ENCODE data around the gene THADA. TPM values are rescaled to one million over a fixed set of nuclear protein-coding genes. Genes with fewer than 3 reads are reported as not detected.
A peak's percentile ranks its signal among the peaks of the same experiment; 100 is the strongest.

The THADA gene
- total and polyA plus RNA-seq, 10 donors = 14.2 to 51.3 (median 40.0) TPM

DNA sequence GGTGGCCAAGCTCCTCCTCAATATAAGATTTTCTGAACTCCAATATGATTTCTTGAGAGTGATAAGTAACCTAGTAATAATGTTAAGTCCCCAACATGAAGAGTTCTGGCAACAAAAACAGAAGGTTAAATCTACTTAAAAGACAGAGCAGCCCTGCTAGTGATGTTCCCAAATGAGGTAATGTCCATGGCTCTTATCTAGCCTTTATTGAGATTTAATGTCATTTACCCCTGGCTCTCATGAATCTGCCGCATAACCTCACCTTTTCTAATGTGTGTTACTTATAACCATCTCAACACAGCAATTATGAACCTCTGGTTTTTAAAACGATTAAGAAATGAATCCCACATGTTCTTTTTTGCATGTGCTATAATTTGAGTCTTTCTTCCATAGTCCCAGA, 201.9 kb downstream of the THADA start:
- Histone ChIP-seq H3K4me1 (peaks cover 0 to 13% (median 3%) of the 10 kb centered on the region in 6 donors), H3K36me3 (peaks cover 0 to 59% (median 10%) of the 10 kb centered on the region in 6 donors), H3K4me3 (no peak overlapping the region), H3K9me3 (no peaks in the 10 kb centered on the region), H3K27ac (no peak overlapping the region), H3K27me3 (replicated peaks in 1 of 7) (no peaks in the 10 kb centered on the region)
- DNase-seq = no peak
- WGBS, 5 donors = 92 to 98% (median 94%) methylated on average over 2 of the region's 2 CpGs
- TF ChIP-seq POLR2A (IDR thresholded peaks at IDR 0.05) = no peak
- TF ChIP-seq POLR2AphosphoS5 (IDR thresholded peaks at IDR 0.05) = no peak
- intact Hi-C loops (cut with DNase I; ENCODE audit: low total_unique reads) = no loop called here

- H3K27me3 ChIP-seq (replicated peaks in 1 of 7) = no peaks in the 10 kb centered on the region
- WGBS, 5 donors = 77 to 91% (median 83%) methylated on average over 4 of the region's 4 CpGs
- DNase-seq = no peak
- H3K36me3 ChIP-seq = peaks cover 0 to 46% (median 6%) of the 10 kb centered on the region in 6 donors
- TF ChIP-seq CTCF (IDR thresholded peaks at IDR 0.05 in 8 of 11, conservative IDR thresholded peaks at IDR 0.05 in 3 of 11) (no peak), POLR2AphosphoS5 (IDR thresholded peaks at IDR 0.05) (no peak), POLR2A (IDR thresholded peaks at IDR 0.05) (no peak)
- H3K4me3 ChIP-seq = no peak overlapping the region
- H3K4me1 ChIP-seq = peaks cover 0 to 33% (median 18%) of the 10 kb centered on the region in 6 donors
- H3K9me3 ChIP-seq = no peaks in the 10 kb centered on the region
- intact Hi-C loops (cut with DNase I; ENCODE audit: low total_unique reads) = no loop called here
- H3K27ac ChIP-seq = peak overlapping the region in 6 of 8 donors; percentile 5 to 49 (median 38)
These were observed 204.0 kb downstream of the THADA start for GRCh38 chr2:43391878-43392215.

- Histone ChIP-seq H3K4me1 (peaks cover 0 to 38% (median 18%) of the 10 kb centered on the region in 6 donors), H3K36me3 (peaks cover 0 to 41% (median 5%) of the 10 kb centered on the region in 6 donors), H3K27me3 (replicated peaks in 1 of 7) (no peaks in the 10 kb centered on the region), H3K4me3 (no peak overlapping the region), H3K27ac (peak overlapping the region in 6 of 8 donors; percentile 5 to 49 (median 38)), H3K9me3 (no peaks in the 10 kb centered on the region)
- intact Hi-C loops (cut with DNase I; ENCODE audit: low total_unique reads) = no loop called here
- DNase-seq = no peak
- whole genome bisulfite sequencing, 5 donors = 74 to 85% (median 80%) methylated on average over 2 of the region's 2 CpGs
- TF ChIP-seq CTCF (IDR thresholded peaks at IDR 0.05 in 8 of 11, conservative IDR thresholded peaks at IDR 0.05 in 3 of 11) = no peak
- TF ChIP-seq POLR2AphosphoS5 (IDR thresholded peaks at IDR 0.05) = no peak
- TF ChIP-seq POLR2A (IDR thresholded peaks at IDR 0.05) = no peak
These were observed 204.5 kb downstream of the THADA start for GRCh38 chr2:43391201-43391877.

DNA sequence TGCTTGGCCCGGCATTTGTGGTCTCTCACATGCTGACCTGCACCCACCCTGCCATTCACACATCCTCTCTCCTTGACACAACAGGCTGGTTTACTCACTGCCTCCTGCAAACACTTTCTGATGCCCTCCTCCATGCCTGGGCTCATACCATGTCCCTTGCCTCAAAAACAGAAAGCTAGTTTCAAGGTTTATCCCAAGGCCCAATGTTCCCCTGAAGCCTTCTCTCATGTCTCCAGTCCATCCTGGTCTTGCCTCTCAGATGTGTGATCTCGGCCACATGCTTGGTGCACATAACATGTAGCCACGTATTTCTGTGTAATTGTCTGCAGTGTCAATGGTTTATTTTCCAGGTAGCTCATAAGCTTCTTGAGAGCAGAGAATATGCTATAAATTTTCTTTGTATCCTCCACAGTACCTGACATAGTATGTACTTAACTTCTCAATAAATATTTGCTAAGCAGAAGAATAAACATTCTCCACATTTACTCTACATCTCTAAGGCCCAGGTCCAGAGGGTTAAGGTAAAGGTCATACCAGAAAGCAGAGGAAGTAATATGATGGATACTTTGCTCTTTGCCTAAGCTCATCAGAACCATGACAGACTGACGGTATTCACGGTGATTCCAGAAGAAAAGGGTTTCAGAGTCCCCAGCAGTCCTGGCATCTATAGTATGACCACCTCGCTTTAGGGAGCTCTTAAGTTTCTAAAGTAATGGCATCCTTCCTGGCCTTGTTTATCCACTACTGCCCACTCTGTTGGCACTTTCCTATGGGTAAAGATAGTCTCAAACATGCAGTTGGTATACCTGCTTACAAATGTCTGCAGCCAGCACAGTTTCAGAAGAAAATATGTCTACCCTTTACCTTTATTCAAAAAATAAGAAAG, 206.0 kb downstream of the THADA start:
- Histone ChIP-seq H3K4me3 (no peak overlapping the region), H3K4me1 (peaks cover 0 to 49% (median 18%) of the 10 kb centered on the region in 6 donors), H3K27me3 (replicated peaks in 1 of 7) (no peaks in the 10 kb centered on the region), H3K9me3 (no peaks in the 10 kb centered on the region), H3K27ac (no peak overlapping the region), H3K36me3 (peaks cover 0 to 26% (median 0%) of the 10 kb centered on the region in 6 donors)
- TF ChIP-seq CTCF (IDR thresholded peaks at IDR 0.05 in 8 of 11, conservative IDR thresholded peaks at IDR 0.05 in 3 of 11) = no peak
- TF ChIP-seq POLR2AphosphoS5 (IDR thresholded peaks at IDR 0.05) = no peak
- no peak for TF ChIP-seq POLR2A (IDR thresholded peaks at IDR 0.05)
- 92 to 98% (median 94%) methylated on average over 6 of the region's 6 CpGs for WGBS, 5 donors
- no peak for DNase-seq
- intact Hi-C loops (cut with DNase I; ENCODE audit: low total_unique reads) = no loop called here
